OCI-LY1 (cell line): ENCODE data around the gene SART3.

Experiments
- H2AFZ ChIP-seq: fragments of 200-600 bp; sonication (generic), shearing (Covaris generic); 2 replicates; pipeline ENCODE4 v1.6.0; 2014; ENCODE audit warnings: antibody characterized with exemption, mild to moderate bottlenecking, low read length
- H3F3A ChIP-seq: fragments of 200-600 bp; sonication (generic), shearing (Covaris generic); 2 replicates; pipeline ENCODE4 v1.6.0; 2014; ENCODE audit warnings: mild to moderate bottlenecking, antibody characterized with exemption, low read length, moderate library complexity; ENCODE audit not compliant: insufficient read depth
- H3K27ac ChIP-seq: fragments of 200-600 bp; sonication (generic); 2 replicates; pipeline ENCODE4 v1.5.1; 2014; ENCODE audit warnings: low read length, mixed run types, mild to moderate bottlenecking, low read depth; ENCODE audit not compliant: poor library complexity, severe bottlenecking
- H3K27me3 ChIP-seq: fragments of 200-600 bp; sonication (generic); 2 replicates; pipeline ENCODE4 v1.6.0; 2014; ENCODE audit warnings: antibody characterized with exemption, mild to moderate bottlenecking, low read length, moderate library complexity; ENCODE audit not compliant: insufficient read depth
- H3K36me3 ChIP-seq: fragments of 200-600 bp; sonication (generic); 2 replicates; pipeline ENCODE4 v1.6.1; 2014; ENCODE audit warnings: mild to moderate bottlenecking, antibody characterized with exemption, low read length, moderate library complexity, mixed read lengths; ENCODE audit not compliant: insufficient read depth
- H3K4me1 ChIP-seq: fragments of 200-600 bp; sonication (generic); 2 replicates; pipeline ENCODE4 v1.5.1; 2014; ENCODE audit warnings: mild to moderate bottlenecking, low read length, moderate library complexity; ENCODE audit not compliant: insufficient read depth, severe bottlenecking
- H3K4me2 ChIP-seq: fragments of 200-600 bp; sonication (generic), shearing (Covaris generic); 2 replicates; pipeline ENCODE4 v1.6.1; 2014; ENCODE audit warnings: low read length
- H3K4me3 ChIP-seq: fragments of 200-600 bp; sonication (generic); 2 replicates; pipeline ENCODE4 v1.5.1; 2014; ENCODE audit warnings: low read length, low read depth, mild to moderate bottlenecking, mixed read lengths; ENCODE audit not compliant: poor library complexity, severe bottlenecking
- H3K79me2 ChIP-seq: fragments of 200-600 bp; shearing (Covaris generic); 2 replicates; pipeline ENCODE4 v1.6.1; 2016; ENCODE audit warnings: mixed run types, low read length, mixed read lengths; ENCODE audit not compliant: insufficient read depth
- H3K9ac ChIP-seq: fragments of 200-600 bp; sonication (generic), shearing (Covaris generic); 2 replicates; pipeline ENCODE4 v1.6.1; 2014; ENCODE audit warnings: mild to moderate bottlenecking, low read length, mixed read lengths
- H3K9me2 ChIP-seq: fragments of 200-600 bp; sonication (generic), shearing (Covaris generic); 2 replicates; pipeline ENCODE4 v1.6.1; 2014; ENCODE audit warnings: low read depth, mild to moderate bottlenecking, low read length, mixed read lengths
- H3K9me3 ChIP-seq: fragments of 200-600 bp; shearing (Covaris generic); 2 replicates; pipeline ENCODE4 v1.6.1; 2014; ENCODE audit warnings: low read length, mixed read lengths
- H4K20me1 ChIP-seq: fragments of 200-600 bp; sonication (generic), shearing (Covaris generic); 2 replicates; pipeline ENCODE4 v1.6.0; 2016; ENCODE audit warnings: mild to moderate bottlenecking, low read length; ENCODE audit not compliant: insufficient read depth
- CTCF ChIP-seq: fragments of 200-600 bp; sonication (generic), shearing (Covaris generic); IDR thresholded peaks from 2 replicates; pipeline ENCODE4 v1.5.1; 2017; ENCODE audit warnings: mild to moderate bottlenecking, antibody characterized with exemption, low read length, moderate library complexity, mixed read lengths
- EZH2 ChIP-seq: fragments of 200-600 bp; sonication (generic), shearing (Covaris generic); IDR thresholded peaks from 2 replicates; pipeline ENCODE4 v1.8.0; 2017; ENCODE audit warnings: borderline replicate concordance, mixed run types, mild to moderate bottlenecking, antibody characterized with exemption, low read length, moderate library complexity, mixed read lengths

The SART3 gene

DNA sequence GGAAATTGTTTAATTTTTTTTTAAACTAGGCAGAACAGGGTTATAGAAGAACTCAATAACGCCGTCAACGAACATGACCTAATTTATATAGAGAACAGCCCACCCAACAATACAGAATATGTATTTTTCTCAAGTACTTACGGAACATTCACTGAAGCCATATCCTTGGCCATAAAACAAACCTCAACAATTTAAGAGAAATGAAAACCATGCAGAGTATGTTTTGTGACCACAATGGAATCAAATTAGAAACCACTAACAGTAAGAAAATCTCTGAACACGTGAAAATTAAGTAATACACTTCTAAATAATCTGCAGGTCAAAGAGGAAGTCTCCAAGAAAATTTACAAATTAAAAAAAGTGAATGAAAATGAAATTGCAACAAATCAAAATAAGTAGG, 9.4 kb downstream of the SART3 start:
- Histone ChIP-seq H3K4me1 (peaks cover 45% of the 10 kb centered on the region), H3K27me3 (no peaks in the 10 kb centered on the region), H3K36me3 (peaks cover 35% of the 10 kb centered on the region; the same call in 1 of the 2 replicates), H3K9me2 (no peaks in the 10 kb centered on the region), H3K4me2 (peak overlapping the region; percentile 42), H3F3A (no peaks in the 10 kb centered on the region), H4K20me1 (no peaks in the 10 kb centered on the region), H2AFZ (no peak overlapping the region), H3K9me3 (no peaks in the 10 kb centered on the region), H3K27ac (no peak overlapping the region), H3K4me3 (no peak overlapping the region), H3K79me2 (peaks cover 63% of the 10 kb centered on the region), H3K9ac (no peak overlapping the region)
- TF ChIP-seq CTCF = no peak
- TF ChIP-seq EZH2 = no peak

DNA sequence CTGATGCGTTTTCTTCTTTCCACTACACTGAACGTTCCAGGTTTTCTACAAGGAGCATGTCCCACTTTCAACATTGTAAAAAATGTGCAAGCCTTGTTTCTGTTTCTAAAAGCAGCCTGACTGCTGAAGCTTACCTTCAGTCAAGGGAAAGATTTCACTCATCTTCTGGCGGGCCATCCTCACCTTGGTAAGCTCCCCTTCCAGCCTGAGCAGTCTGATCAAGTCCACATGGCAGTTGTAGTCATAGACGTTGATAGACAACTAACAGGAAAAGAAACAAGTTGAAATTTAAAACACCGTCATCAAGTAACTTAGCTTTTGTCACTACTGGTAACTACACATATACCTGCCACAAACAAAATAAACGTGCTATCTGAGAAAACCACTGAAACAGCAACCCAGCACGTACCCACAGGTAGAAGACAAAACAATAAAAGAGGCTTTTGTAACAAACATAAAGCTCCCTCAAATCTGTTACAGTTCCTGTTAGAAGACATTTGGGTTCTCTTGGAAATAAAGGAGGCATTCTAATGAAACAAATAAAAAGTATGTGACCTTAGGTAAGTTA, 11.9 kb downstream of the SART3 start:
- Histone ChIP-seq H3F3A (no peaks in the 10 kb centered on the region), H3K9ac (no peak overlapping the region), H3K4me2 (peak overlapping the region; percentile 12; the same call in 1 of the 2 replicates), H3K27ac (no peak overlapping the region), H2AFZ (no peak overlapping the region), H3K9me2 (no peaks in the 10 kb centered on the region), H3K4me3 (no peak overlapping the region), H3K27me3 (no peaks in the 10 kb centered on the region), H3K9me3 (no peaks in the 10 kb centered on the region), H4K20me1 (no peaks in the 10 kb centered on the region), H3K79me2 (peaks cover 42% of the 10 kb centered on the region), H3K36me3 (peaks cover 44% of the 10 kb centered on the region), H3K4me1 (peaks cover 52% of the 10 kb centered on the region)
- TF ChIP-seq EZH2 (no peak), CTCF (no peak)

- no peaks in the 10 kb centered on the region for H3K9me3 ChIP-seq
- peaks cover 30% of the 10 kb centered on the region for H3K79me2 ChIP-seq
- H3K36me3 ChIP-seq = peaks cover 58% of the 10 kb centered on the region
- no peak overlapping the region for H3K4me2 ChIP-seq
- no peaks in the 10 kb centered on the region for H3F3A ChIP-seq
- no peak overlapping the region for H3K27ac ChIP-seq
- H3K27me3 ChIP-seq = no peaks in the 10 kb centered on the region
- no peaks in the 10 kb centered on the region for H3K9me2 ChIP-seq
- no peak overlapping the region for H2AFZ ChIP-seq
- no peak overlapping the region for H3K9ac ChIP-seq
- TF ChIP-seq EZH2 = no peak
- no peak for TF ChIP-seq CTCF
- H3K4me1 ChIP-seq = peaks cover 48% of the 10 kb centered on the region
- no peak overlapping the region for H3K4me3 ChIP-seq
- H4K20me1 ChIP-seq = no peaks in the 10 kb centered on the region
These were observed 13.3 kb downstream of the SART3 start for GRCh38 chr12:108547686-108548085.
